ENCODE data around the gene SLC12A1.

SLC12A1 gene

DNA sequence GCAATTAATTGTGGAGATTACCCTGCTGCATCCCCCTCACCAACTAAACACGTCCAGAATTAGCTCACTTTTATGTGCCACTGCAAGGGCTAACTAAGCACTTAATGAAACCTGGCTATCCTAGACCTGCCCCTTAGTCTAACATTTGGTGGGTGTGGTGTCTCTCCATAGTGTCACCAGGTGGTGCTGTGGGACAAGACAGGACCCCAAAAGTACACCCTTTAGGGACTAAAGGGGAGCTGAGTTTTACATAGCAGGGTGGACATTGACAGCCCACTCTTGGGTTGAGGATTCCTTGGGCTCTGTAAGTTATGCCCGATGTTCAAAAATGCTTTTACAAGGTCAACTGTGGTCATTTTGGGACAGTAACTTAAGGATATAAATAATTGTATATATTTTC is 130.8 kb downstream of the SLC12A1 start:
- Histone ChIP-seq H4K20me1 (ENCODE audit: insufficient read depth, low read length) (peaks cover 35% of the 10 kb centered on the region), H3K27me3 (ENCODE audit: insufficient read depth, low read length, poor library complexity) (no peaks in the 10 kb centered on the region), H3K4me1 (ENCODE audit: insufficient read depth, low read length) (peaks cover 56% of the 10 kb centered on the region), H3K27ac (ENCODE audit: low read length) (no peak overlapping the region), H2AFZ (ENCODE audit: low read depth, low read length) (no peak overlapping the region), H3K36me3 (ENCODE audit: insufficient read depth, low read length) (peaks cover 79% of the 10 kb centered on the region), H3K79me2 (ENCODE audit: insufficient read depth, low read length) (peaks cover 62% of the 10 kb centered on the region), H3K9ac (ENCODE audit: low read depth, low read length) (no peak overlapping the region), H3K9me3 (ENCODE audit: insufficient read depth, low read length, severe bottlenecking) (no peaks in the 10 kb centered on the region), H3K4me2 (ENCODE audit: insufficient read depth, low read length) (peak overlapping the region; percentile 38; the same call in 1 of the 2 replicates), H3K4me3 (ENCODE audit: low read depth in 1 of 2, low read length in 2 of 2) (no peak overlapping the region)
- DNase-seq (peak; percentile 34), ATAC-seq (ENCODE audit: insufficient read depth, low read depth) (peak; percentile 64)
- TF ChIP-seq EZH2 (IDR thresholded peaks at IDR 0.05; ENCODE audit: borderline replicate concordance, low read depth, low read length, severe bottlenecking): no peak
- TF ChIP-seq, protein P1, sequence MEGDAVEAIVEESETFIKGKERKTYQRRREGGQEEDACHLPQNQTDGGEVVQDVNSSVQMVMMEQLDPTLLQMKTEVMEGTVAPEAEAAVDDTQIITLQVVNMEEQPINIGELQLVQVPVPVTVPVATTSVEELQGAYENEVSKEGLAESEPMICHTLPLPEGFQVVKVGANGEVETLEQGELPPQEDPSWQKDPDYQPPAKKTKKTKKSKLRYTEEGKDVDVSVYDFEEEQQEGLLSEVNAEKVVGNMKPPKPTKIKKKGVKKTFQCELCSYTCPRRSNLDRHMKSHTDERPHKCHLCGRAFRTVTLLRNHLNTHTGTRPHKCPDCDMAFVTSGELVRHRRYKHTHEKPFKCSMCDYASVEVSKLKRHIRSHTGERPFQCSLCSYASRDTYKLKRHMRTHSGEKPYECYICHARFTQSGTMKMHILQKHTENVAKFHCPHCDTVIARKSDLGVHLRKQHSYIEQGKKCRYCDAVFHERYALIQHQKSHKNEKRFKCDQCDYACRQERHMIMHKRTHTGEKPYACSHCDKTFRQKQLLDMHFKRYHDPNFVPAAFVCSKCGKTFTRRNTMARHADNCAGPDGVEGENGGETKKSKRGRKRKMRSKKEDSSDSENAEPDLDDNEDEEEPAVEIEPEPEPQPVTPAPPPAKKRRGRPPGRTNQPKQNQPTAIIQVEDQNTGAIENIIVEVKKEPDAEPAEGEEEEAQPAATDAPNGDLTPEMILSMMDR (IDR thresholded peaks at IDR 0.05; ENCODE audit: borderline replicate concordance, extremely low read depth, low read length, poor library complexity, severe bottlenecking): peak; percentile 63

- ATAC-seq (ENCODE audit: insufficient read depth, low read depth) (no peak), DNase-seq (no peak)
- Histone ChIP-seq H3K36me3 (ENCODE audit: insufficient read depth, low read length) (peaks cover 85% of the 10 kb centered on the region), H3K4me3 (ENCODE audit: low read depth in 1 of 2, low read length in 2 of 2) (no peak overlapping the region), H3K27ac (ENCODE audit: low read length) (no peak overlapping the region; the same call in 1 of the 2 replicates), H3K4me1 (ENCODE audit: insufficient read depth, low read length) (peaks cover 56% of the 10 kb centered on the region), H3K9ac (ENCODE audit: low read depth, low read length) (no peak overlapping the region), H3K27me3 (ENCODE audit: insufficient read depth, low read length, poor library complexity) (no peaks in the 10 kb centered on the region), H4K20me1 (ENCODE audit: insufficient read depth, low read length) (peaks cover 35% of the 10 kb centered on the region), H3K9me3 (ENCODE audit: insufficient read depth, low read length, severe bottlenecking) (no peaks in the 10 kb centered on the region), H3K79me2 (ENCODE audit: insufficient read depth, low read length) (peaks cover 56% of the 10 kb centered on the region), H2AFZ (ENCODE audit: low read depth, low read length) (no peak overlapping the region), H3K4me2 (ENCODE audit: insufficient read depth, low read length) (peak overlapping the region; percentile 38; the same call in 1 of the 2 replicates)
- TF ChIP-seq EZH2 (IDR thresholded peaks at IDR 0.05; ENCODE audit: borderline replicate concordance, low read depth, low read length, severe bottlenecking): no peak
- TF ChIP-seq, protein P1 (IDR thresholded peaks at IDR 0.05; ENCODE audit: borderline replicate concordance, extremely low read depth, low read length, poor library complexity, severe bottlenecking): no peak
These were observed 131.5 kb downstream of the SLC12A1 start for GRCh38 chr15:48337607-48338006.

DNA sequence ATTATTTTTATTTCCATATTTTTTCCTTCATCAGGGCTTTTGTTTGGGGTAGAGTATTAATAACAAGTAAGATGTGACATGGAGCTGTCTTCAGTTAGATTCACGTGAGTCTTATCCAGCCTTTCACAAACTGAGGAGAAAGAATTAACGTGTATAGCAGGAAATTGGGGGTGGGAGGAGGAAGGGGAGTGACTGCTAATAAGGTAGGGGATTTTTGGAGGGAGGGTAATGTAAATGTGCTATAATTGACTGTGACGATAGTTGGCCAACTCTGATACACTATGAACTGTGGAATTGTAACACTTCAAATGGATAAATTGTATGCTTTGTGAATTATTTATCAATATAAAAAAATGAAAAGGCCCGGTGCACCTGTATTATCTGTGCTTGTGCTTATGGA is 134.0 kb downstream of the SLC12A1 start:
- ATAC-seq (ENCODE audit: insufficient read depth, low read depth) (no peak), DNase-seq (no peak)
- no peak overlapping the region for H3K4me3 ChIP-seq (ENCODE audit: low read depth in 1 of 2, low read length in 2 of 2)
- H3K9me3 ChIP-seq (ENCODE audit: insufficient read depth, low read length, severe bottlenecking): no peaks in the 10 kb centered on the region
- H3K9ac ChIP-seq (ENCODE audit: low read depth, low read length): no peak overlapping the region
- H3K79me2 ChIP-seq (ENCODE audit: insufficient read depth, low read length): peaks cover 30% of the 10 kb centered on the region
- peaks cover 28% of the 10 kb centered on the region for H4K20me1 ChIP-seq (ENCODE audit: insufficient read depth, low read length)
- no peak overlapping the region for H3K27ac ChIP-seq (ENCODE audit: low read length)
- H3K27me3 ChIP-seq (ENCODE audit: insufficient read depth, low read length, poor library complexity): no peaks in the 10 kb centered on the region
- TF ChIP-seq EZH2 (IDR thresholded peaks at IDR 0.05; ENCODE audit: borderline replicate concordance, low read depth, low read length, severe bottlenecking): no peak
- TF ChIP-seq, protein P1 (IDR thresholded peaks at IDR 0.05; ENCODE audit: borderline replicate concordance, extremely low read depth, low read length, poor library complexity, severe bottlenecking): no peak
- H3K4me1 ChIP-seq (ENCODE audit: insufficient read depth, low read length): peaks cover 31% of the 10 kb centered on the region
- H3K4me2 ChIP-seq (ENCODE audit: insufficient read depth, low read length): no peak overlapping the region
- no peak overlapping the region for H2AFZ ChIP-seq (ENCODE audit: low read depth, low read length)
- H3K36me3 ChIP-seq (ENCODE audit: insufficient read depth, low read length): peaks cover 82% of the 10 kb centered on the region
